H1 (cell line): ENCODE data around the gene TPD52L1. TPM values are rescaled to one million over a fixed set of nuclear protein-coding genes. Genes with fewer than 3 reads are reported as not detected.

Experiments
- CTCF ChIA-PET: fragments of 300-600 bp; sonication (Branson Sonifier 250); formaldehyde crosslinking; loops from one replicate; lab custom pipeline; 2021; ENCODE audit not compliant: partially characterized antibody; lab: Charles Lee
- POLR2A ChIA-PET: fragments of 300-600 bp; sonication (Branson Sonifier 250); formaldehyde crosslinking; loops from one replicate; lab custom pipeline; 2021; ENCODE audit warnings: inconsistent platforms; ENCODE audit not compliant: partially characterized antibody; lab: Charles Lee
- DNase-seq, 2 experiments: peaks; one replicate each; pipeline versions ENCODE4 v3.0.0 to v3.0.0-alpha.2; 2010 to 2022; ENCODE audit warnings: low spot score in 2 of 2, low read depth in 1 of 2, mixed read lengths in 1 of 2
- FAIRE-seq: peaks from 2 replicates; lab custom pipeline; 2011; peaks lifted over from hg19 to GRCh38; lab: Jason Lieb, UNC
- H2AFZ ChIP-seq: 2 replicates; pipeline ENCODE4 v1.8.1; 2012; ENCODE audit warnings: low read length, inconsistent platforms
- H2AK5ac ChIP-seq: 2 replicates; pipeline ENCODE4 v1.6.1; 2013; ENCODE audit warnings: low read depth, low read length
- H2BK120ac ChIP-seq: replicated peaks from 2 replicates; pipeline ENCODE3; 2013; ENCODE audit warnings: low read depth, low read length, inconsistent platforms
- H2BK12ac ChIP-seq: 2 replicates; pipeline ENCODE4 v1.6.1; 2013; ENCODE audit warnings: low read depth, low read length
- H2BK15ac ChIP-seq: 2 replicates; pipeline ENCODE4 v1.6.1; 2013; ENCODE audit warnings: low read length
- H2BK20ac ChIP-seq: 2 replicates; pipeline ENCODE4 v1.6.1; 2013; ENCODE audit warnings: low read length
- H2BK5ac ChIP-seq: 2 replicates; pipeline ENCODE4 v1.6.1; 2013; ENCODE audit warnings: low read depth, low read length
- H3K14ac ChIP-seq: 2 replicates; pipeline ENCODE4 v1.6.1; 2013; ENCODE audit warnings: inconsistent platforms; ENCODE audit not compliant: insufficient read length
- H3K18ac ChIP-seq: 2 replicates; pipeline ENCODE4 v1.6.1; 2013; ENCODE audit warnings: low read length; ENCODE audit errors: extremely low read depth
- H3K23ac ChIP-seq: 2 replicates; pipeline ENCODE4 v1.6.1; 2013; ENCODE audit warnings: inconsistent platforms; ENCODE audit not compliant: insufficient read length
- H3K23me2 ChIP-seq: 2 replicates; pipeline ENCODE4 v1.6.1; 2013; ENCODE audit warnings: low read depth, low read length
- H3K27ac ChIP-seq: 2 replicates; pipeline ENCODE4 v1.6.1; 2011; ENCODE audit warnings: low read depth, low read length, inconsistent platforms
- H3K27me3 ChIP-seq, 4 experiments: replicated peaks in 1 of 4; 1 replicate in 1 of 4; 2 replicates in 3 of 4; pipeline versions ENCODE4 v1.6.1 to v1.8.1; 2011 to 2013; ENCODE audit warnings: low read length in 3 of 4, mild to moderate bottlenecking in 3 of 4, inconsistent platforms in 2 of 4, mixed read lengths in 2 of 4, moderate library complexity in 1 of 4; ENCODE audit not compliant: control insufficient read depth in 3 of 4, insufficient read depth in 3 of 4; ENCODE audit errors: extremely low read depth in 1 of 4
- H3K36me3 ChIP-seq, 4 experiments: 2 replicates each; pipeline versions ENCODE4 v1.6.1 to v1.8.1; 2011 to 2013; ENCODE audit warnings: mild to moderate bottlenecking in 4 of 4, low read length in 3 of 4, moderate library complexity in 2 of 4, control low read depth in 1 of 4, inconsistent platforms in 1 of 4; ENCODE audit not compliant: insufficient read depth in 4 of 4, control insufficient read depth in 2 of 4
- H3K4ac ChIP-seq: replicated peaks from 2 replicates; pipeline ENCODE3; 2013; ENCODE audit warnings: low read length, low read depth, mixed read lengths, inconsistent platforms; ENCODE audit not compliant: insufficient read length
- H3K4me1 ChIP-seq, 4 experiments: replicated peaks in 1 of 4; 1 replicate in 1 of 4; 2 replicates in 3 of 4; pipeline versions ENCODE4 v1.6.1 to v1.8.1; 2011 to 2013; ENCODE audit warnings: low read length in 3 of 4, inconsistent platforms in 2 of 4, mixed read lengths in 1 of 4; ENCODE audit not compliant: insufficient read depth in 4 of 4, control insufficient read depth in 3 of 4
- H3K4me2 ChIP-seq, 2 experiments: 2 replicates each; pipeline versions ENCODE4 v1.6.1 to v1.8.1; 2011 to 2013; ENCODE audit warnings: low read depth in 2 of 2, low read length in 2 of 2, control low read depth in 1 of 2, inconsistent platforms in 1 of 2, mild to moderate bottlenecking in 1 of 2; ENCODE audit not compliant: insufficient read depth in 1 of 2
- H3K4me3 ChIP-seq, 4 experiments: fragments of 200-600, 300-600 bp in 1 of 4; sonication (generic), shearing (Covaris generic), sonication (Bioruptor Twin) in 1 of 4; 2 replicates each; pipeline versions ENCODE4 v1.5.1 to v1.8.1; 2011 to 2016; ENCODE audit warnings: low read length in 4 of 4, low read depth in 3 of 4, control low read depth in 2 of 4, inconsistent platforms in 2 of 4, mild to moderate bottlenecking in 2 of 4, mixed read lengths in 1 of 4, moderate library complexity in 1 of 4; ENCODE audit not compliant: insufficient read depth in 2 of 4; ENCODE audit errors: extremely low read depth in 1 of 4
- H3K56ac ChIP-seq: replicated peaks from 2 replicates; pipeline ENCODE3; 2013; ENCODE audit warnings: low read depth, mild to moderate bottlenecking, mixed read lengths, low read length, inconsistent platforms; ENCODE audit not compliant: insufficient read length
- H3K79me1 ChIP-seq: 2 replicates; pipeline ENCODE4 v1.6.1; 2013; ENCODE audit warnings: low read depth, low read length, control low read depth
- H3K79me2 ChIP-seq, 2 experiments: 2 replicates each; pipeline versions ENCODE4 v1.6.1 to v1.8.1; 2012 to 2013; ENCODE audit warnings: low read length in 2 of 2, mild to moderate bottlenecking in 2 of 2, inconsistent platforms in 1 of 2; ENCODE audit not compliant: insufficient read depth in 2 of 2, control insufficient read depth in 1 of 2
- H3K9ac ChIP-seq, 4 experiments: replicated peaks in 1 of 4; 1 replicate in 1 of 4; 2 replicates in 3 of 4; pipeline versions ENCODE4 v1.6.1 to v1.8.1; 2011 to 2013; ENCODE audit warnings: low read depth in 3 of 4, low read length in 3 of 4, control low read depth in 2 of 4, mild to moderate bottlenecking in 2 of 4, moderate library complexity in 2 of 4, inconsistent platforms in 1 of 4; ENCODE audit errors: extremely low read depth in 1 of 4
- H3K9me3 ChIP-seq, 2 experiments: 2 replicates each; pipeline versions ENCODE4 v1.6.1 to v1.8.1; 2012 to 2013; ENCODE audit warnings: mild to moderate bottlenecking in 2 of 2, moderate library complexity in 2 of 2, control low read depth in 1 of 2, inconsistent platforms in 1 of 2, low read depth in 1 of 2, low read length in 1 of 2, mixed read lengths in 1 of 2; ENCODE audit not compliant: insufficient read depth in 2 of 2
- H4K20me1 ChIP-seq, 2 experiments: replicated peaks in 1 of 2; 2 replicates each; pipeline versions ENCODE3 to v1.8.1; 2011 to 2013; ENCODE audit warnings: inconsistent platforms in 2 of 2, low read length in 2 of 2, mild to moderate bottlenecking in 1 of 2; ENCODE audit not compliant: insufficient read depth in 2 of 2, control insufficient read depth in 1 of 2
- H4K5ac ChIP-seq: 2 replicates; pipeline ENCODE4 v1.6.1; 2013; ENCODE audit warnings: low read length, low read depth, mixed read lengths, inconsistent platforms; ENCODE audit not compliant: insufficient read length
- H4K8ac ChIP-seq: 2 replicates; pipeline ENCODE4 v1.8.0; 2013; ENCODE audit warnings: mild to moderate bottlenecking, moderate library complexity, low read length, inconsistent platforms; ENCODE audit not compliant: insufficient read depth; ENCODE audit errors: extremely low read depth
- H4K91ac ChIP-seq: replicated peaks from 2 replicates; pipeline ENCODE3; 2013; ENCODE audit warnings: low read length, mixed read lengths, inconsistent platforms; ENCODE audit not compliant: insufficient read length
- BACH1 ChIP-seq: IDR thresholded peaks from 2 replicates; pipeline ENCODE4 v1.6.1; 2012; ENCODE audit warnings: low read length, improper control_type of control experiment
- NANOG ChIP-seq: IDR thresholded peaks from 2 replicates; pipeline ENCODE4 v1.6.1; 2011; ENCODE audit warnings: low read length, low read depth, mild to moderate bottlenecking, inconsistent platforms; ENCODE audit not compliant: insufficient read depth, poor library complexity, severe bottlenecking
- SIRT6 ChIP-seq: IDR thresholded peaks from one replicate; pipeline ENCODE4 v1.7.1; 2012; ENCODE audit warnings: low read length, inconsistent platforms
- WGBS, 2 experiments: shearing (Covaris generic) in 1 of 2; methylation state at CpG; one replicate each; pipeline versions ENCODE4 v1.1.6 to v1.1.7; 2013 to 2015; ENCODE audit warnings: low lambda C conversion rate in 2 of 2, mixed read lengths in 2 of 2, inconsistent platforms in 1 of 2, low coverage in 1 of 2, missing lambda C conversion rate in 1 of 2; ENCODE audit not compliant: insufficient replicate concordance in 2 of 2, insufficient coverage in 1 of 2, insufficient read length in 1 of 2; ENCODE audit errors: extremely low coverage in 1 of 2, missing lambda C conversion rate in 1 of 2; 5-methylcytosine and 5-hydroxymethylcytosine counted together
- polyA plus RNA-seq, 7 experiments: library from polyadenylated mRNA; depleted of rRNA in 3 of 7; stranded (reverse) in 5 of 7; unstranded in 2 of 7; fragments of >200 nt in 5 of 7; fragments of 200-250 nt in 2 of 7; gene quantifications; 1 replicate in 5 of 7; 2 replicates in 1 of 7; 4 replicates in 1 of 7; pipeline versions ENCODE4 v1.2.1 to v1.2.3, GENCODE V29; 2011 to 2013; ENCODE audit warnings: missing spikeins in 2 of 7, mixed read lengths in 2 of 7
- total RNA-seq: library from RNA; stranded (reverse); fragmentation: NEBNext Ultra II Directional; extraction: Animal tissue kit (Norgen Biotek cat#: 25700); gene quantifications from 2 replicates; pipeline ENCODE4 v1.2.1, GENCODE V29; 2021

TPD52L1 gene
- total and polyA plus RNA-seq, 2 of the 8 experiments (the other 6 are each of a cell fraction or from before 2014, with no cell fraction given), result 7.4 to 14.2 TPM

DNA sequence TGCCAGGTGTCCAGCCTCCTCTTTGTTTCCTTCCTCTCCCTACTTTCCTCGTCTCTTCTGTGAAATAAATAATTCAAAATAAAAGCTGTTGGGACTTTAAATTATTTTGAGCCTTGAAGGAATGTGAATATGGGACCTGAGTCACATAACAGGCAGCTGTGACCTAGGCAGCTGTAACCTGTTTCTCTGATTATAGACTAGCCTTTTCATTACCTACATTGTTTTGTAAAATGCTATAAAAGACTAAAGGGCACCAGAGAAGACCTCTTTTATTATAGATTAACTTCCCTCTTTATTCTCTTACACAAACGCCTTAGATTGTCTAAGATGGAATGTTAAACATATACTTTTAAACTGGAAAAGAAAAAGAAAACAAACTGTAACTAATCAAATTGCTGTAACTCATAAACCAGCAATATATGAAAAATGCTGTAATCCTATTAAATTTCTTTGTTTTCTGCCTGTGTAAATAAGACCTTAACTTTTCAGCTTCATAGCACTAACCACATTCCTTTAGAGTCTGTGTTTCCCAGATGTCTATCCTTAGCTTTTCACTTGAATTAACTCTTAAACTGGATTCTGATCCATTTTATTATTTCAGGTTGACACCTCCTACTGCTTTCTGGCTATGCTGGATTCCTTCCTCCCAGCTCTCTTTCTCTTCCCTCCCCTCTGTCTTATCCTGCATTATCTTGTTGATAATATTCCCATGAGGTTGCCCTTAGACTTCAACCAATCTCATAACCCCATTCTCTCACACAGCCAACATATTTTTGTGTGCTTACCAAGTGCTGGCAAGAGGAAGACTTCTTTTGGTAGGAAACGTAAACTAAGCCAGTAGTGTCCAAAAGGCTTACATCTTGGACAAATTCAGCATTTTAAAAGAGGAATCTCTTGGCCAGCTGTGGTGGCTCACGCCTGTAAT is 69.2 kb downstream of the TPD52L1 start:
- no peak overlapping the region for H2BK20ac ChIP-seq
- H3K27ac ChIP-seq, result no peak overlapping the region
- no peak overlapping the region for H2BK12ac ChIP-seq
- POLR2A ChIA-PET, result no interaction called here
- no peak overlapping the region for H2BK5ac ChIP-seq
- no peak overlapping the region for H3K9ac ChIP-seq
- DNase-seq (no peak), FAIRE-seq (no peak)
- H3K79me1 ChIP-seq, result no peaks in the 10 kb centered on the region
- no peak overlapping the region for H3K56ac ChIP-seq
- H4K8ac ChIP-seq, result no peak overlapping the region
- no peaks in the 10 kb centered on the region for H4K20me1 ChIP-seq
- peaks cover 0 to 9% (median 1%) of the 10 kb centered on the region in 4 experiments; a peak in 3 of 7 replicates for H3K4me1 ChIP-seq
- no peak overlapping the region for H3K4ac ChIP-seq
- H3K79me2 ChIP-seq, result no peaks in the 10 kb centered on the region; a peak in 1 of 4 replicates
- no peak overlapping the region for H3K4me3 ChIP-seq
- no peak overlapping the region for H4K5ac ChIP-seq
- H2AFZ ChIP-seq, result no peak overlapping the region
- H3K36me3 ChIP-seq, result no peaks in the 10 kb centered on the region
- no peak overlapping the region for H3K4me2 ChIP-seq
- TF ChIP-seq SIRT6 (no peak), BACH1 (no peak), NANOG (no peak)
- H2BK15ac ChIP-seq, result no peak overlapping the region; the same call in 1 of the 2 replicates
- H3K27me3 ChIP-seq, result no peaks in the 10 kb centered on the region
- no peaks in the 10 kb centered on the region for H3K9me3 ChIP-seq
- H4K91ac ChIP-seq, result no peak overlapping the region
- H3K23me2 ChIP-seq, result no peaks in the 10 kb centered on the region
- WGBS, 2 experiments, result 81% methylated on average over 4 of the region's 4 CpGs; no CpG with 5 or more reads in 1 of the 2 experiments
- H2AK5ac ChIP-seq, result no peak overlapping the region
- H3K18ac ChIP-seq, result no peak overlapping the region
- no peak overlapping the region for H3K23ac ChIP-seq
- H3K14ac ChIP-seq, result no peak overlapping the region
- CTCF ChIA-PET, result interaction anchor here (1.6 to 3.7 kb wide), 4 partner anchors 10 to 30 kb away, joined by 3 to 14 read pairs (median 9); no protein-coding TSS in a partner anchor
- H2BK120ac ChIP-seq, result no peak overlapping the region
